HG02938 (cell line): Measurements from ENCODE around the gene UTP15.

Source experiments
- ATAC-seq: cut with Tn5 transposase; IDR thresholded peaks from one replicate; pipeline ENCODE4 v1.9.1; 2021; ENCODE audit warnings: mild to moderate bottlenecking, moderate library complexity; ENCODE audit not compliant: unreplicated experiment

UTP15 gene

GRCh38 chr5:73565139-73565968 lies at the start of gene UTP15, which contains the start of gene ANKRA2:
Gene UTP15 (plus strand): TSS chr5:73565743. CDS start chr5:73567345, 1,602 bp downstream.
Gene ANKRA2 (minus strand): TSS chr5:73565639. CDS start chr5:73562881, 2,758 bp downstream.
- ATAC-seq, result peak; percentile 96

GRCh38 chr5:73519531-73520283 lies 45.8 kb upstream of the UTP15 start:
- ATAC-seq, result peak; percentile 95

- no peak for ATAC-seq
Measured at GRCh38 chr5:73522989-73523388, 42.6 kb upstream of the UTP15 start.

- ATAC-seq, result no peak
Measured at GRCh38 chr5:73523861-73524260, 41.7 kb upstream of the UTP15 start.

- ATAC-seq, result no peak
Measured at GRCh38 chr5:73525606-73526203, 39.8 kb upstream of the UTP15 start.

- ATAC-seq, result no peak
Measured at GRCh38 chr5:73528248-73528647, 37.3 kb upstream of the UTP15 start.

GRCh38 chr5:73529081-73529480 lies 36.5 kb upstream of the UTP15 start:
- no peak for ATAC-seq

GRCh38 chr5:73531356-73531755 lies 34.2 kb upstream of the UTP15 start:
- no peak for ATAC-seq

- ATAC-seq, result no peak
Measured at GRCh38 chr5:73532195-73532594, 33.3 kb upstream of the UTP15 start.

- ATAC-seq, result no peak
Measured at GRCh38 chr5:73534011-73534644, 31.4 kb upstream of the UTP15 start.

GRCh38 chr5:73534971-73535370 lies 30.6 kb upstream of the UTP15 start:
- ATAC-seq, result no peak

- no peak for ATAC-seq
Measured at GRCh38 chr5:73539730-73540129, 25.8 kb upstream of the UTP15 start.

- no peak for ATAC-seq
Measured at GRCh38 chr5:73540192-73540591, 25.4 kb upstream of the UTP15 start.

GRCh38 chr5:73542020-73542419 lies 23.5 kb upstream of the UTP15 start:
- no peak for ATAC-seq

- no peak for ATAC-seq
Measured at GRCh38 chr5:73544429-73545402, 20.8 kb upstream of the UTP15 start.

GRCh38 chr5:73545403-73545779 lies 20.2 kb upstream of the UTP15 start:
- ATAC-seq, result no peak

GRCh38 chr5:73550016-73550415 lies 15.5 kb upstream of the UTP15 start:
- no peak for ATAC-seq

- no peak for ATAC-seq
Measured at GRCh38 chr5:73552642-73553041, 12.9 kb upstream of the UTP15 start.

- ATAC-seq, result no peak
Measured at GRCh38 chr5:73558950-73559349, 6.6 kb upstream of the UTP15 start.

- no peak for ATAC-seq
Measured at GRCh38 chr5:73564018-73564417, 1.5 kb upstream of the UTP15 start.
